Cardiac atrium fibroblast (primary cell): ENCODE measurements around the gene RGPD8. TPM values are rescaled to one million over a fixed set of nuclear protein-coding genes. Genes with fewer than 3 reads are reported as not detected.

Experiments
- total RNA-seq: library from RNA; depleted of rRNA; stranded (reverse); fragments of >200 nt; gene quantifications from 2 replicates; pipeline ENCODE4 v1.2.3, GENCODE V29; 2015

RGPD8 gene
- total RNA-seq = 3.6 and 8.1 TPM in 2 replicates

GRCh38 chr2:112433480-112433879 is at the start of gene RGPD8:
RGPD8 (minus strand) TSS chr2:112433645; CDS start chr2:112433453, 192 bp downstream.

GRCh38 chr2:112481528-112482233 is 48.2 kb upstream of the RGPD8 start, which contains the start of gene TTL:
TTL (plus strand) TSS chr2:112482156; CDS start chr2:112482345, 189 bp downstream.

Other genes starting within 250 kb of the RGPD8 start
- gene ZC3H8, start 178.6 kb downstream of the RGPD8 start, total RNA-seq = 3.2 and 3.6 TPM in 2 replicates
- 1.5 and 2.2 TPM in 2 replicates for gene ZC3H6, start 158.0 kb downstream of the RGPD8 start, total RNA-seq
- gene TTL, start 48.5 kb upstream of the RGPD8 start, total RNA-seq = 27.8 and 38.6 TPM in 2 replicates
- gene POLR1B, start 108.8 kb upstream of the RGPD8 start, total RNA-seq = 11.5 and 12.8 TPM in 2 replicates
- gene CHCHD5, start 151.0 kb upstream of the RGPD8 start, total RNA-seq = 16.7 and 16.8 TPM in 2 replicates
- 73.5 and 139 TPM in 2 replicates for gene SLC20A1, start 212.3 kb upstream of the RGPD8 start, total RNA-seq